HCT116 (cell line): Measurements from ENCODE around the gene ARHGAP42. TPM values are rescaled to one million over a fixed set of nuclear protein-coding genes. Genes with fewer than 3 reads are reported as not detected.

Experiments
- ATAC-seq: fragments of 200-7000 bp; cut with Tn5 transposase; 2 replicates; pipeline ENCODE4 v1.9.1; 2020; ENCODE audit warnings: mild to moderate bottlenecking, moderate library complexity
- BruUV-seq: library from RNA; stranded (reverse); fragments of 400-500 nt; replicated peaks from 2 replicates; lab custom pipeline; 2021; lab: Mats Ljungman, UMichigan
- CTCF ChIA-PET: fragments of 300-600 bp; sonication (Branson Sonifier 250); formaldehyde crosslinking; loops from one replicate; lab custom pipeline; 2021; ENCODE audit warnings: antibody characterized with exemption; lab: Charles Lee
- POLR2A ChIA-PET: fragments of 300-600, 350-600 bp; sonication (Branson Sonifier 250); formaldehyde crosslinking; loops from one replicate; lab custom pipeline; 2021; ENCODE audit warnings: antibody characterized with exemption; lab: Charles Lee
- RAD21 ChIA-PET, 2 experiments: fragments of 300-600 bp; sonication (Branson Sonifier 250); formaldehyde crosslinking; loops; one replicate each; lab custom pipeline; 2023; ENCODE audit warnings: low total read pairs in 2 of 2; ENCODE audit not compliant: uncharacterized antibody in 2 of 2, unreplicated experiment in 2 of 2, low non-redundant PET in 1 of 2; lab: Charles Lee
- DNase-seq: peaks from one replicate; pipeline ENCODE4 v3.0.0-alpha.2; 2010; ENCODE audit warnings: low read depth, low spot score
- H2AFZ ChIP-seq: fragments of 200-600 bp; shearing (Covaris generic), sonication (generic); 2 replicates; pipeline ENCODE4 v1.6.1; 2017; ENCODE audit warnings: low read depth, mixed run types, mixed read lengths, antibody characterized with exemption, low read length; ENCODE audit not compliant: poor library complexity, severe bottlenecking
- H3K27ac ChIP-seq: 2 replicates; pipeline ENCODE4 v1.5.1; 2012; ENCODE audit warnings: low read depth, low read length
- H3K27me3 ChIP-seq: fragments of 200-600 bp; sonication (generic); 2 replicates; pipeline ENCODE4 v1.6.1; 2016; ENCODE audit warnings: mixed run types, low read length, mixed read lengths; ENCODE audit not compliant: insufficient read depth
- H3K36me3 ChIP-seq, 2 experiments: fragments of 200-500 bp in 1 of 2; fragments of 200-600 bp in 1 of 2; sonication (Bioruptor generic) in 1 of 2; sonication (generic) in 1 of 2; 2 replicates each; pipeline versions ENCODE4 v1.5.1 to v1.6.1; 2014 to 2016; ENCODE audit warnings: low read length in 2 of 2, inconsistent platforms in 1 of 2, mixed read lengths in 1 of 2, mixed run types in 1 of 2; ENCODE audit not compliant: insufficient read depth in 2 of 2, control insufficient read depth in 1 of 2
- H3K4me1 ChIP-seq, 2 experiments: fragments of 200-600 bp in 1 of 2; sonication (generic) in 1 of 2; 2 replicates each; pipeline versions ENCODE4 v1.5.1 to v1.6.1; 2012 to 2017; ENCODE audit warnings: low read length in 2 of 2, inconsistent platforms in 1 of 2, mild to moderate bottlenecking in 1 of 2, mixed read lengths in 1 of 2, mixed run types in 1 of 2, moderate library complexity in 1 of 2; ENCODE audit not compliant: insufficient read depth in 2 of 2, control insufficient read depth in 1 of 2
- H3K4me2 ChIP-seq: fragments of 200-600 bp; sonication (generic); 2 replicates; pipeline ENCODE4 v1.6.1; 2017; ENCODE audit warnings: mixed run types, low read length, mixed read lengths
- H3K4me3 ChIP-seq, 2 experiments: fragments of 200-600 bp in 1 of 2; sonication (generic) in 1 of 2; replicated peaks in 1 of 2; 2 replicates each; pipeline ENCODE4 v1.5.1; 2011 to 2016; ENCODE audit warnings: low read length in 2 of 2, control low read depth in 1 of 2, low read depth in 1 of 2, mild to moderate bottlenecking in 1 of 2, mixed read lengths in 1 of 2, mixed run types in 1 of 2
- H3K79me2 ChIP-seq: fragments of 200-600 bp; sonication (generic); 2 replicates; pipeline ENCODE4 v1.6.1; 2017; ENCODE audit warnings: mild to moderate bottlenecking, mixed run types, low read length, moderate library complexity, mixed read lengths; ENCODE audit not compliant: insufficient read depth
- H3K9ac ChIP-seq: fragments of 200-600 bp; sonication (generic); 2 replicates; pipeline ENCODE4 v1.6.1; 2016; ENCODE audit warnings: low read length, mixed read lengths
- H3K9me2 ChIP-seq: fragments of 200-600 bp; sonication (generic), shearing (Covaris generic); 2 replicates; pipeline ENCODE4 v1.6.1; 2017; ENCODE audit warnings: mixed run types, mild to moderate bottlenecking, moderate library complexity; ENCODE audit not compliant: insufficient read depth
- H3K9me3 ChIP-seq, 2 experiments: fragments of 200-500 bp in 1 of 2; fragments of 200-600 bp in 1 of 2; sonication (Bioruptor generic) in 1 of 2; sonication (generic) in 1 of 2; 2 replicates each; pipeline ENCODE4 v1.6.1; 2014 to 2017; ENCODE audit warnings: low read length in 2 of 2, mixed read lengths in 2 of 2, inconsistent platforms in 1 of 2, low read depth in 1 of 2, mild to moderate bottlenecking in 1 of 2, mixed run types in 1 of 2, moderate library complexity in 1 of 2; ENCODE audit not compliant: control insufficient read depth in 1 of 2, insufficient read depth in 1 of 2
- H4K20me1 ChIP-seq: fragments of 200-600 bp; sonication (generic), shearing (Covaris generic); 2 replicates; pipeline ENCODE4 v1.6.1; 2017; ENCODE audit warnings: mixed run types, mild to moderate bottlenecking, moderate library complexity; ENCODE audit not compliant: insufficient read depth
- CBX3 ChIP-seq: IDR thresholded peaks from 2 replicates; pipeline ENCODE4 v1.6.1; 2012; ENCODE audit warnings: low read depth
- CEBPB ChIP-seq: IDR thresholded peaks from 2 replicates; pipeline ENCODE4 v1.6.1; 2012; ENCODE audit warnings: low read depth
- EGR1 ChIP-seq: IDR thresholded peaks from 2 replicates; pipeline ENCODE4 v1.6.1; 2012; ENCODE audit warnings: low read depth
- ELF1 ChIP-seq: IDR thresholded peaks from 2 replicates; pipeline ENCODE4 v1.6.1; 2012; ENCODE audit warnings: low read depth, borderline replicate concordance
- EZH2 ChIP-seq: fragments of 200-600 bp; sonication (generic); IDR thresholded peaks from 2 replicates; pipeline ENCODE4 v1.6.1; 2017; ENCODE audit warnings: antibody characterized with exemption, mixed run types
- EZH2phosphoT487 ChIP-seq: fragments of 200-600 bp; IDR thresholded peaks from 2 replicates; pipeline ENCODE4 v1.6.1; 2018; ENCODE audit warnings: antibody characterized with exemption, borderline replicate concordance
- JUND ChIP-seq: IDR thresholded peaks from 2 replicates; pipeline ENCODE4 v1.6.1; 2012
- POLR2A ChIP-seq: IDR thresholded peaks from 2 replicates; pipeline ENCODE4 v1.7.0; 2011; ENCODE audit warnings: borderline replicate concordance; ENCODE audit not compliant: insufficient read depth, insufficient read length; ENCODE audit errors: extremely low read depth
- POLR2AphosphoS5 ChIP-seq: IDR thresholded peaks from 2 replicates; pipeline ENCODE4 v1.6.1; 2011; ENCODE audit warnings: mild to moderate bottlenecking, low read depth, low read length, moderate library complexity
- RAD21 ChIP-seq: IDR thresholded peaks from 2 replicates; pipeline ENCODE4 v1.6.1; 2012; ENCODE audit warnings: low read depth, mild to moderate bottlenecking
- SIN3A ChIP-seq: IDR thresholded peaks from 2 replicates; pipeline ENCODE4 v1.6.1; 2012; ENCODE audit warnings: low read depth
- SP1 ChIP-seq: IDR thresholded peaks from 2 replicates; pipeline ENCODE4 v1.6.1; 2012; ENCODE audit warnings: low read depth
- SRF ChIP-seq: IDR thresholded peaks from 2 replicates; pipeline ENCODE4 v1.6.1; 2012; ENCODE audit warnings: low read depth
- ZNF274 ChIP-seq: fragments of 200-500 bp; sonication (Bioruptor generic); IDR thresholded peaks from 2 replicates; pipeline ENCODE4 v1.6.1; 2014; ENCODE audit warnings: mild to moderate bottlenecking, low read depth, low read length, inconsistent platforms
- intact Hi-C: fragments of 100-400 bp; cut with micrococcal nuclease; formaldehyde crosslinking; loops from 2 replicates; pipeline ENCODE4 v1.10.0; 2022
- total RNA-seq: library from RNA; stranded (reverse); gene quantifications from one replicate; pipeline ENCODE4 v1.2.1, GENCODE V29; 2021; ENCODE audit not compliant: unreplicated experiment
- TF ChIP-seq, protein P1 (sequence below): IDR thresholded peaks from 2 replicates; pipeline ENCODE4 v1.6.1; 2012
- TF ChIP-seq, protein P2 (sequence below): IDR thresholded peaks from 2 replicates; pipeline ENCODE4 v1.6.1; 2012
- TF ChIP-seq, protein P3 (sequence below): IDR thresholded peaks from 2 replicates; pipeline ENCODE4 v1.6.1; 2011; ENCODE audit warnings: mild to moderate bottlenecking, low read length, moderate library complexity; ENCODE audit not compliant: insufficient replicate concordance; ENCODE audit errors: extremely low read depth
- TF ChIP-seq, protein P4 (sequence below), 3 experiments: fragments of 200-600 bp in 1 of 3; sonication (generic) in 1 of 3; IDR thresholded peaks in 2 of 3; conservative IDR thresholded peaks in 1 of 3; 2 replicates each; pipeline ENCODE4 v1.5.1; 2012 to 2017; ENCODE audit warnings: low read depth in 2 of 3, low read length in 2 of 3, antibody characterized with exemption in 1 of 3, borderline replicate concordance in 1 of 3, control low read depth in 1 of 3, mild to moderate bottlenecking in 1 of 3, mixed read lengths in 1 of 3, mixed run types in 1 of 3, moderate library complexity in 1 of 3; ENCODE audit not compliant: insufficient read depth in 1 of 3
- TF ChIP-seq, protein P5 (sequence below): IDR thresholded peaks from 2 replicates; pipeline ENCODE4 v1.6.1; 2012; ENCODE audit warnings: low read depth

The ARHGAP42 gene
- total RNA-seq, 1 experiment from 2014 or later, result 12.3 TPM

DNA sequence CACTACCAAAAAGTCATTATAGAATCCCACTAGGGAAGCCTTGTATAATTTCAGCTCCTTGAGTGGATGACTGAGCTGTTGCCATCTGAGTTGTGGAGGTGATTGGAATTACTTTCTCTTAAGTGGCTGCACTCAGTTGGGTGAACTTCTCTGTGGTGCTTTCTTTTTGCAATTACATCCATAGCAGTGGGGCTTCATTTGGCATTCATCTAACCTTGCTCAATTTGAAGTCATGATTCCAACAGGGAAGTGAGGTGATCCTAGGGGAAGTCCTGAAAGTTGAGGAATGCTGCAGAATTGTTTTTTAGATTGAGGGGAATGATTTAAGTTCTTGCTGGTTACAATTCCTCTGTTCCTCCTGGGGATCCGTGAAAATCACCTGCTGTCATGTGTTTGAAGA, 39.6 kb downstream of the ARHGAP42 start (continued):
- no peak for TF ChIP-seq EZH2
- TF ChIP-seq, protein P1, sequence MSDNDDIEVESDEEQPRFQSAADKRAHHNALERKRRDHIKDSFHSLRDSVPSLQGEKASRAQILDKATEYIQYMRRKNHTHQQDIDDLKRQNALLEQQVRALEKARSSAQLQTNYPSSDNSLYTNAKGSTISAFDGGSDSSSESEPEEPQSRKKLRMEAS, result no peak
- TF ChIP-seq POLR2AphosphoS5, result no peak
- TF ChIP-seq, protein P2, sequence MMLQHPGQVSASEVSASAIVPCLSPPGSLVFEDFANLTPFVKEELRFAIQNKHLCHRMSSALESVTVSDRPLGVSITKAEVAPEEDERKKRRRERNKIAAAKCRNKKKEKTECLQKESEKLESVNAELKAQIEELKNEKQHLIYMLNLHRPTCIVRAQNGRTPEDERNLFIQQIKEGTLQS, result no peak
- no peak for TF ChIP-seq EGR1
- TF ChIP-seq SIN3A, result no peak
- TF ChIP-seq SRF, result no peak
- no peak for TF ChIP-seq ELF1

DNA sequence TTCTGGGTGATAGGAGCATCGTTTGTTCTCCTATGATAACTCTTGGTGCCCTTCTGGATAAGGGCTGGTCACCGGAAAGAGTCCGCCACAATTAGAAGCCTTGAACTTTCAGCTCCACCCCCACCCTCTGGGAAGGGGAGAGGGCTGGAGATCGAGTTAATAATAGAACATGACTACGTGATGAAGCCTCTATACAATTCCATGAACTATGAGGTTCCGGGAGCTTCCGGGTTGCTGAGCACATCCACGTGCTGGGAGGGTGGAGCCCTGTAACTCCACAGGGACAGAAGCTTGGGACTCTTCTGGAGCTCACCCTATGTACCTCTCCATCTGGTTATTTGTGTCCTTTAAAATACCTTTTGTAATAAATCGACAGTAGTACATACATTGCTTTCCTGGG, 40.3 kb downstream of the ARHGAP42 start:
- ATAC-seq (no peak), DNase-seq (no peak)
- H3K9me2 ChIP-seq, result no peaks in the 10 kb centered on the region
- peaks cover 0 to 10% of the 10 kb centered on the region in 2 experiments; a peak in 1 of 4 replicates for H3K4me1 ChIP-seq
- no peaks in the 10 kb centered on the region for H3K9me3 ChIP-seq
- H2AFZ ChIP-seq, result no peak overlapping the region
- TF ChIP-seq SRF (no peak), RAD21 (no peak), ELF1 (no peak), SIN3A (no peak), POLR2AphosphoS5 (no peak), JUND (no peak), CBX3 (no peak), EZH2phosphoT487 (no peak), CEBPB (no peak), EZH2 (no peak), POLR2A (no peak), ZNF274 (no peak), SP1 (no peak)
- TF ChIP-seq, protein P3, sequence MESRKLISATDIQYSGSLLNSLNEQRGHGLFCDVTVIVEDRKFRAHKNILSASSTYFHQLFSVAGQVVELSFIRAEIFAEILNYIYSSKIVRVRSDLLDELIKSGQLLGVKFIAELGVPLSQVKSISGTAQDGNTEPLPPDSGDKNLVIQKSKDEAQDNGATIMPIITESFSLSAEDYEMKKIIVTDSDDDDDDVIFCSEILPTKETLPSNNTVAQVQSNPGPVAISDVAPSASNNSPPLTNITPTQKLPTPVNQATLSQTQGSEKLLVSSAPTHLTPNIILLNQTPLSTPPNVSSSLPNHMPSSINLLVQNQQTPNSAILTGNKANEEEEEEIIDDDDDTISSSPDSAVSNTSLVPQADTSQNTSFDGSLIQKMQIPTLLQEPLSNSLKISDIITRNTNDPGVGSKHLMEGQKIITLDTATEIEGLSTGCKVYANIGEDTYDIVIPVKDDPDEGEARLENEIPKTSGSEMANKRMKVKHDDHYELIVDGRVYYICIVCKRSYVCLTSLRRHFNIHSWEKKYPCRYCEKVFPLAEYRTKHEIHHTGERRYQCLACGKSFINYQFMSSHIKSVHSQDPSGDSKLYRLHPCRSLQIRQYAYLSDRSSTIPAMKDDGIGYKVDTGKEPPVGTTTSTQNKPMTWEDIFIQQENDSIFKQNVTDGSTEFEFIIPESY, result no peak
- TF ChIP-seq, protein P4, sequence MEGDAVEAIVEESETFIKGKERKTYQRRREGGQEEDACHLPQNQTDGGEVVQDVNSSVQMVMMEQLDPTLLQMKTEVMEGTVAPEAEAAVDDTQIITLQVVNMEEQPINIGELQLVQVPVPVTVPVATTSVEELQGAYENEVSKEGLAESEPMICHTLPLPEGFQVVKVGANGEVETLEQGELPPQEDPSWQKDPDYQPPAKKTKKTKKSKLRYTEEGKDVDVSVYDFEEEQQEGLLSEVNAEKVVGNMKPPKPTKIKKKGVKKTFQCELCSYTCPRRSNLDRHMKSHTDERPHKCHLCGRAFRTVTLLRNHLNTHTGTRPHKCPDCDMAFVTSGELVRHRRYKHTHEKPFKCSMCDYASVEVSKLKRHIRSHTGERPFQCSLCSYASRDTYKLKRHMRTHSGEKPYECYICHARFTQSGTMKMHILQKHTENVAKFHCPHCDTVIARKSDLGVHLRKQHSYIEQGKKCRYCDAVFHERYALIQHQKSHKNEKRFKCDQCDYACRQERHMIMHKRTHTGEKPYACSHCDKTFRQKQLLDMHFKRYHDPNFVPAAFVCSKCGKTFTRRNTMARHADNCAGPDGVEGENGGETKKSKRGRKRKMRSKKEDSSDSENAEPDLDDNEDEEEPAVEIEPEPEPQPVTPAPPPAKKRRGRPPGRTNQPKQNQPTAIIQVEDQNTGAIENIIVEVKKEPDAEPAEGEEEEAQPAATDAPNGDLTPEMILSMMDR (IDR thresholded peaks at IDR 0.05 in 2 of 3, conservative IDR thresholded peaks at IDR 0.05 in 1 of 3; ENCODE audit: borderline replicate concordance in 1 of 3, insufficient read depth in 1 of 3, low read depth in 2 of 3, low read length in 2 of 3), result no peak
- TF ChIP-seq, protein P5, sequence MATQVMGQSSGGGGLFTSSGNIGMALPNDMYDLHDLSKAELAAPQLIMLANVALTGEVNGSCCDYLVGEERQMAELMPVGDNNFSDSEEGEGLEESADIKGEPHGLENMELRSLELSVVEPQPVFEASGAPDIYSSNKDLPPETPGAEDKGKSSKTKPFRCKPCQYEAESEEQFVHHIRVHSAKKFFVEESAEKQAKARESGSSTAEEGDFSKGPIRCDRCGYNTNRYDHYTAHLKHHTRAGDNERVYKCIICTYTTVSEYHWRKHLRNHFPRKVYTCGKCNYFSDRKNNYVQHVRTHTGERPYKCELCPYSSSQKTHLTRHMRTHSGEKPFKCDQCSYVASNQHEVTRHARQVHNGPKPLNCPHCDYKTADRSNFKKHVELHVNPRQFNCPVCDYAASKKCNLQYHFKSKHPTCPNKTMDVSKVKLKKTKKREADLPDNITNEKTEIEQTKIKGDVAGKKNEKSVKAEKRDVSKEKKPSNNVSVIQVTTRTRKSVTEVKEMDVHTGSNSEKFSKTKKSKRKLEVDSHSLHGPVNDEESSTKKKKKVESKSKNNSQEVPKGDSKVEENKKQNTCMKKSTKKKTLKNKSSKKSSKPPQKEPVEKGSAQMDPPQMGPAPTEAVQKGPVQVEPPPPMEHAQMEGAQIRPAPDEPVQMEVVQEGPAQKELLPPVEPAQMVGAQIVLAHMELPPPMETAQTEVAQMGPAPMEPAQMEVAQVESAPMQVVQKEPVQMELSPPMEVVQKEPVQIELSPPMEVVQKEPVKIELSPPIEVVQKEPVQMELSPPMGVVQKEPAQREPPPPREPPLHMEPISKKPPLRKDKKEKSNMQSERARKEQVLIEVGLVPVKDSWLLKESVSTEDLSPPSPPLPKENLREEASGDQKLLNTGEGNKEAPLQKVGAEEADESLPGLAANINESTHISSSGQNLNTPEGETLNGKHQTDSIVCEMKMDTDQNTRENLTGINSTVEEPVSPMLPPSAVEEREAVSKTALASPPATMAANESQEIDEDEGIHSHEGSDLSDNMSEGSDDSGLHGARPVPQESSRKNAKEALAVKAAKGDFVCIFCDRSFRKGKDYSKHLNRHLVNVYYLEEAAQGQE, result no peak
- no peaks in the 10 kb centered on the region for H4K20me1 ChIP-seq
- H3K9ac ChIP-seq, result no peak overlapping the region
- no peak overlapping the region for H3K27ac ChIP-seq
- H3K79me2 ChIP-seq, result peaks cover 40% of the 10 kb centered on the region
- CTCF ChIA-PET, result no interaction called here
- POLR2A ChIA-PET, result no interaction called here
- intact Hi-C loops, result no loop called here
- no TSS peak for BruUV-seq
- RAD21 ChIA-PET, result no interaction called here
- H3K36me3 ChIP-seq, result no peaks in the 10 kb centered on the region
- no peak overlapping the region for H3K4me2 ChIP-seq
- H3K4me3 ChIP-seq, result no peak overlapping the region
- no peaks in the 10 kb centered on the region for H3K27me3 ChIP-seq
